HG03565 (cell line): ENCODE results near the gene DGUOK.
"Not testable (repeated sequence)": the region's sequence is repeated elsewhere in the genome, so short reads cannot be mapped to it uniquely, and the experiment has no call there.

ENCODE experiments used
- ATAC-seq: cut with Tn5 transposase; IDR thresholded peaks from one replicate; pipeline ENCODE4 v1.9.1; 2021; ENCODE audit warnings: mild to moderate bottlenecking, moderate library complexity; ENCODE audit not compliant: unreplicated experiment

DGUOK gene

GRCh38 chr2:73926493-73927327, at the start of gene DGUOK:
Gene DGUOK (plus strand): TSS chr2:73926880. CDS start chr2:73926911, 31 bp downstream.
- peak; percentile 100 for ATAC-seq

DNA sequence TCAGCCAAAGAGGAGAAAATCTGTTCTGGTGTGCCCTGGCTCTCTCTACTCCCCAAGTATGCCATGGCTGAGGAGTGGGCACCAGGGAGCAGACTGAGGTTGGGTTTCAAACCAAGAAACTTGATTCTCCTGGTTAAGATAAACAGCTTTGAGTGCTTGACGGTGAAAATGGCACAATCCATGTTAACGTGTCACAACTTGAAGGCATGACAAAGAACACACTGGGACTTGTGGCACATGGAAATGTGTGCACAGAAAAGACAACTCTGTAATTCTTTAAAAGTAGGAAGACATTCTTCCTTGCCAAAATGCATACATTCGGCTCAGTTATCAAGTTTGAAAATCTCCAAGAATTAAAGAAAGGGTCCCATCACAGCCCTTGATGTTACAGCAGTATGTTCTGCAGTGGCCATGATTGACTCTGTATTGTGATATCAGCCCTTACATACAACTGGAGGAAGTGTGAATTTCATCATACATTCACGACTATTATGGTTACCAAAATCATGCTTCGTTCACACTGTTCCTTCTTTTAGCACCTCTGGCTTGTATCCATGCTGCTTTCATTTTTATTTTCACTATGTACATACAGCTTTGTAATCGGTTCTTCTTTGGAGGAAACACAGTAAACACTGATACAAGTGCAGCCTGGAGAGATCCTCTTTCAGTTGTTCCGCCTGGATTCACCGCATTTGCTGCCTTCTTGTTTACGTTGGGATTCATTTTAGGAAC, 49.4 kb upstream of the DGUOK start:
- ATAC-seq = no peak

GRCh38 chr2:73877984-73878383, 48.7 kb upstream of the DGUOK start:
- ATAC-seq = not testable (repeated sequence)

DNA sequence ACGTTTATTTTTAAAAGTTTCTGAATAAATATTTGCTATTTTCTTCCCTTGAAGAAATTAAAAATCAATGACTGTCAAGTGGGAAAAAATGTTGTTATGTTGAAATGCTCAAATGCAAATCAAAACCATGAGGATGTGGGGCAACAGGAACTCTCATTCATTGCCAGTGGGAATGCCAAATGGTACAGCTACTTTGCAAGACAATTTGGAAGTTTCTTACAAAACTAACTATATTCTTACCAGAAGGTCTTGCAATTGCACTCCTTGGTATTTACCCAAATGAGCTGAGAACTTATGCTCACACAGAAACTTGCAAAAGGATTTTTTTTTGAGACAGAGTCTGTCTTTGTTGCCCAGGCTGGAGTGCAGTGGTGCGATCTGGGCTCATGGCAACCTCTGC, 41.3 kb upstream of the DGUOK start:
- ATAC-seq = no peak

GRCh38 chr2:73886357-73886756, 40.3 kb upstream of the DGUOK start:
- ATAC-seq = no peak

DNA sequence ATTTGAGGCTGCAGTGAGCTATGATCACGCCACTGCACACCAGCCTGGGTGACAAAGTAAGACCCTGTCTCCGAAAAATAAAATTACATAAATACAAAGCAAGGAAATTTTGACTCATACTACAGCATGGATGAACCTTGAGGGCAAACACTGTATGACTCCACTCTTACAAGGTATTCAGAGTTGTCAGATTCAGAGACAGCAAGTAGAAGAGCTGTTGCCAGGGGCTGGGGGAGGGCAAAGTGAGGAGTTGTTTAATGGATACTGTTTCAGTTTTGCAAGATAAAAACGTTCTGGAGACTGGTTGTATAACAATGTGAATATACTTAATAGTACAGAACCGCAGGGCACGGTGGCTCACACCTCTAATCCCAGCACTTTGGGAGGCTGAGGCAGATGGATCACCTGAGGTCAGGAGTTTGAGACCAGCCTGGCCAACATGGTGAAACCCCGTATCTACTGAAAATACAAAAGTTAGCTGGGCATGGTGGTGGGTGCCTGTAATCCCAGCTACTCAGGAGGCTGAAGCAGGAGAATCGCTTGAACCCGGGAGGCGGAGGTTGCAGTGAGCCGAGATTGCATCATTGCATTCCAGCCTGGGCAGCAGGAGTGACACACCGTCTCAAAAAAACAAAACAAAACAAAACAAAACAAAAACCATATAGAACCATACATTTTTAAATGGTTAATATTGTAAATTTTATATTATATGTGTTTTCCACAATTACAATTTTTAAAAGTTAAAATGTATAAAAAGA, 38.9 kb upstream of the DGUOK start:
- not testable (repeated sequence) for ATAC-seq

DNA sequence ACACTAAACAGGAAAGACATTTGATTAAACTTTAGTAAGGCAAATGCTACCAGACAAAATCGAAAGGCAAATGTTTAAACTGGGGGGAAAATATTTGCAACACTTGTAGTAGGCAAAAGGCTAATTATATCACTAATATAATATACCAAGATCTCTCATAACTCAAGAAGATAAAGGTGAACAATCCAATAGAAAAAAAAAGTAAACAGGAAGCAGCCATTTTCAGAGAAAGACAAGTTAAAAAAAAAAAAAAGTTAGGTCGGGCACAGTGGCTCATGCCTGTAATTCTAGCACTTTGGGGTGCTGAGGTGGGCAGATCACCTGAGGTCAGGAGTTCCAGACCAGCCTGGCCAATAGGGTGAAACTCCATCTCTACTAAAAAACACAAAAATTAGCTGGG, 38.3 kb upstream of the DGUOK start:
- ATAC-seq = no peak

DNA sequence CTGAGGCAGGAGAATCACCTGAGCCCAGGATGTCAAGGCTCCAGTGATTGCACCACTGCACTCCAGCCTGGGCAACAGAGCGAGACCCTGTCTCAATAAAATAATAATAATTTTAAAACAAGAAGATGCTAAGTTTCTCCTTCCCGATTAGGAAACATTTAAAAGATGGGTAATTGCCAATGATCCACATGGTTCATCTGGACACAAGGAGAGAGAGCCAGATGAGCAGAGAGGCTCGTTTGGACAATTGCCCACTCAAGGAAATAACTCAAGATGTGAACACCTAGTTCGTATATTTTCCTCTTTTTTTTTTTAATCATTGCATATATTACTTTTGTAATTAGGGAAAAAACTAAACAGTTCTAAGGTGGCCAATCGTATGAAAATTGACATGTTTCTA, 37.5 kb upstream of the DGUOK start:
- no peak for ATAC-seq

- no peak for ATAC-seq
These were observed 36.2 kb upstream of the DGUOK start for GRCh38 chr2:73890301-73891092.

DNA sequence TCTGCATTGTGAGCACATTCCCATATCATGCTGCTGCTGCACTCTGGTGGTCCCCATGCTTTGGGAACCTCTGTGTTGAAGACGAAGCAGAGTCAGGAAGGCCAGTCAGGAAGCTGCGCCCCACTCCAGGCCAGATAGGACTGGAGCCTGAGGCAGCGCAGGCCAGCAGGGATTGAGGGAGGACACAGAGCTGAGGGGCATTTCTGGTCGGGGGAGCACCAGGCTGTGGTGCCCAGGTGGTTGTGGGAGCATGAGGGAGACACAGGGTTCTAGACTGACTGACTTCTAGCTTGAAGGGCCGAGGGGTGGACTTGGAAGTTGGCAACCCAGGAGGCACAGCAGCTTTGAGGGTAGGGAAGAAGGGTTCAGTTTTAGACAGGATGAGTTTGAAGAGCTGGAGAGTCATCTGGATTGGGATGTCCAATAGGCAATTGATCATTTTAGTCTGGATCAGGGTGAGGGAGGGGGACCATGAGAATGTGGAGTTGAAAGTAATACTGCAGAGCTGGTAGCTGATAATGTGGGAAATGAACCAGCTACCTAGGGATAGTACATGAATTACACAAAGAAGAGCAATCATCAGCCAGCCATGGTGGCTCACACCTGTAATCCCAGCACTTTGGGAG, 35.3 kb upstream of the DGUOK start:
- no peak for ATAC-seq

DNA sequence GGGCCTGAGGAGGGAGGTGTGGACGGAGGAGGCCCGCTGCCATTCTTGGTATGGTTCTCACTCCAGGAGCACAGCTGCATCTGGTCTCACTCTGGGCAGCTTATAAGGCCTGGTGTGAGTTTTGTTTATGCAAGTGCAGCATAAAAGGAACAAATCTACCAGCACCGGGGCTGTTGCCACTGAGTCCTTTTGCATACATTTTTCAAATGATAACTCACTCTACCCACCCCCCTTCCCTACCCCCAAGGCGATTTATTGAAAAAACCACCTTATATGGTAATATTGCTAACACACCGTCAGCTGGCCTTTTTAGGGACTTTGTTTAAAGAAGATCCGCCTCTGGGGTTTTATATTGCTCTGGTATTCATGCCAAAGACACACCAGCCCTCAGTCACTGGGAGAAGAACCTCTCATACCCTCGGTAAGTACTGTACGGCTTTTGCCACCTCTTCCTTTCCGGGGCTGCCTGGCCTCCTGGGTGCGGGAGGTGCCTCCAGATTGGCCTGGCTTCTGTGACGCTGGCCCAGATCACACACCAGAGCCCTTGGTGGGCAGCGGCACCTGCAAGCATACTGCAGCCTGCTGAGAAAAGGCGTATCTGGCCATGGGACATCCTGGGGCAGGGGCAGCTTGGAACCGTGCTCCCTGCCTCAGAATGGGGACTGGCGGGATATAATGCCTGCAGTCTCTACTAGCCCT, 33.9 kb upstream of the DGUOK start, which contains the start of gene ACTG2:
Gene ACTG2 (plus strand): TSS at position 378 of the 699 bp plus-strand sequence. CDS start 8,304 bp downstream, outside the sequence.
- no peak for ATAC-seq

GRCh38 chr2:73893764-73894474, 32.8 kb upstream of the DGUOK start:
- ATAC-seq = no peak

GRCh38 chr2:73894475-73894850, 32.2 kb upstream of the DGUOK start:
- ATAC-seq = no peak

GRCh38 chr2:73894877-73895276, 31.8 kb upstream of the DGUOK start:
- no peak for ATAC-seq

- ATAC-seq = no peak
These were observed 31.2 kb upstream of the DGUOK start for GRCh38 chr2:73895473-73895872.

- ATAC-seq = no peak
These were observed 30.1 kb upstream of the DGUOK start for GRCh38 chr2:73896362-73897239.

GRCh38 chr2:73897240-73897583, 29.5 kb upstream of the DGUOK start:
- ATAC-seq = no peak

- no peak for ATAC-seq
These were observed 28.7 kb upstream of the DGUOK start for GRCh38 chr2:73897934-73898333.
